ENCODE measurements around the gene COL6A6.

DNA sequence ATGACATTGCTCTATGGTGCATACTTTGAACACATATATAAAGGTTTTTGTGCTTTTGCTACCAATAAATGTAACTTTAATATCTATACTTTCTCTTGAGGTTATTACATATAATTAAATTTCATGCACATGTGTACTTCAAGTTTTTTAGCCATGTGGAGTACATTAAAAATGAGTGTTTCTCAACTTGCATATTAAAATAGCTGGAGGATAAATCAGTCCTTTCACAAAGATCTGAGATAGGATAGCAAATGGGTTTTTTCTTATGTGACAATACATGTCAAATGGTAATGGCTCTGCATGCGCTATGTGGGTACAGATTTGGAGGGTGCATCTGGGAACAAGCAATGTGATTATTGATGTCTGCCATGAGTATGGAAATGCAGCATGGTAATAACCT is 48.7 kb upstream of the COL6A6 start:
- no peak for TF ChIP-seq EZH2phosphoT487 (IDR thresholded peaks at IDR 0.05; ENCODE audit: insufficient read depth, low read depth)
- TF ChIP-seq EZH2 (IDR thresholded peaks at IDR 0.05; ENCODE audit: insufficient read depth, poor library complexity, severe bottlenecking), result no peak

Data from GM23248 (cell line).